Activated T-cell treated with anti-CD3 and anti-CD28 coated beads for 24 hours (primary cell): ENCODE measurements around the gene NID1.
"Not testable (repeated sequence)": the region's sequence is repeated elsewhere in the genome, so short reads cannot be mapped to it uniquely, and the experiment has no call there.

Experiments
- DNase-seq: peaks from one replicate; pipeline ENCODE4 v3.0.0-alpha.2; 2020; ENCODE audit warnings: low read depth

The NID1 gene

DNA sequence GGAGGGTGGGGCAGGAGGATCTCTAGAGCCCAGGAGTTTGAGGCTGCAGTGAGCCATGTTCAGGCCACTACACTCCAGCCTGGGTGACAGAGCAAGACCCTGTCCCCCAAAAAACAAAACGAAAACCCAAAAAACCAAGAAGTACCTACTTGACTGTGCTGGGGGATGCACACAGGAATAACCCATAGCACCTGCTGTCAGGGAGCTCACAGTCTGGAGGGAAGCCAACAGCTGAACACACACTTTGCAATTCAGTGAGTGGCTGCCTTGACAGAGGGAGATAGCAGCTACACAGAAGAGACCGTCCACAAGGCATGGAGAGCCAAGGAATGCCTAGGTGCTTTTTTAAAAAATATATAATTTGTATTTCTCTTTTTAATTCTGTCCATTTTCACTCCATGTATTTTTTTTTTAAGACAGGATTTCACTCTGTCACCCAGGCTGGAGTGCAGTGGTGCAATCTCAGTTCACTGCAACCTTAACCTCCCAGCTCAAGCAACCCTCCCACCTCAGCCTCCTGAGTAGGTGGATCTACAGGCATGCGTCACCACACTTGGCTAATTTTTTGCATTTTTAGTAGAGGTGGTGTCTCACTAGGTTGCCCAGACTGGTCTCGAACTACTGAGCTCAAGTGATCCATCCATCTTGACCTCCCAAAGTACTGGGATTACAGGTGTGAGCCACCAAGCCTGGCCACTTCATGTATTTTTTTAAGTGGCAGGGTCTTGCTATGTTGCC lies 68.7 kb downstream of the NID1 start:
- DNase-seq: no peak

DNA sequence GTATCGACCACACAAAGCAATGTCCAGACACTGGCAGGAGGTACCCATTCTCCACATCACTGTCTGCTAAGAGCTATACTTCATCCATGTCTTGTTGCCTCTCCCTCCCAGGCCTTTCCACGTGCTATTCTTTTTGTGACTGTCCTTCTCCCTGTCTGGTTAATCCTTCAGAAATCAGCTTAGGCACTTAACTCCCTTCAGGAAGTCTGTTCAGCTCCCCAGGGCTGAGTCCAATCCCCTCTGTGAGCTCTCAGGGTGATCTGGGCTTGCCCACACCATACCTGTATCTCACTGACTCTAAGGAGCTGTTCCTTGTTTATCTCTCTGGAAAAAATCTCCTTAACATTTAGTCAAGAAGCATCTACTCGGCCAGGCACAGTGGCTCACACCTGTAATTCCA lies 69.4 kb downstream of the NID1 start:
- DNase-seq: no peak

DNA sequence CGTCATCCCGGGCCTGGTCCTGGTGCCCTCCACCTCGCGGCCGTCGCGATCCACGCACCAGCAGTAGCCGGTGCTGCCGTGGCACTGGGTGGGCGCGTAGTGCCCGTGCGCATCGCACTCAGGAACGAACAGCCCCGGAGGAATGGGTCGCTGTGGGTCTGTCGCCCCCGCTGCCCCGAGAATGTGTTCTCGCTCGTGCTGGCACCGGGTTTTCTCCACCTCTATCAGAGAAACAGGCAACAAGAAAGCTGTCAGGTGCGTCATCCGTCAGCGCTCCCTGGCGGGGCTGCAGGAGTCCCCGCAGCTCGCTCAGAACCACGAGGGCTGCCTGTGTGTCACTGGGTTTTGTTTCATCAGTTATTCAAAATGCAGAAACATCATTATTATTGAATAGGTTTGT lies 71.2 kb downstream of the NID1 start:
- DNase-seq: no peak

DNA sequence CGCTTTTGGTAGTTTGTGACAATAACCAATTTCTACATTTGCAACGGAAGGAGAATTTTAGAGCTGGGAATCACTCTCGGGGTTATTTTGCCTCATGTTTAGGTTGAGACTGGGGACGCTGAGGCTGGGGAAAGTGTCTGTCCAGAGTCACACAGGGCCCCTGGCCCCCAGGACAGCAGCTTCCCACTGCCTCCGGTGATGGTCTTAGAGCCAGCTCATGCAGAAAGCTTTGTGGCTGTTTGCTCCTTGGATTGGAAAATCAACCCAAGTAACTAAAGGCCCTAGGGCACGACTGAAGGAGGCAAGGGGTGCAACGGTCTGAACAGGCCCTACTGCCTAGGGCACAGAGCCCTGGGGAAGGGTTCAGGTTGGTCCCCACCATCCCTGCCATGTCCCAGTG lies 72.0 kb downstream of the NID1 start:
- no peak for DNase-seq

DNA sequence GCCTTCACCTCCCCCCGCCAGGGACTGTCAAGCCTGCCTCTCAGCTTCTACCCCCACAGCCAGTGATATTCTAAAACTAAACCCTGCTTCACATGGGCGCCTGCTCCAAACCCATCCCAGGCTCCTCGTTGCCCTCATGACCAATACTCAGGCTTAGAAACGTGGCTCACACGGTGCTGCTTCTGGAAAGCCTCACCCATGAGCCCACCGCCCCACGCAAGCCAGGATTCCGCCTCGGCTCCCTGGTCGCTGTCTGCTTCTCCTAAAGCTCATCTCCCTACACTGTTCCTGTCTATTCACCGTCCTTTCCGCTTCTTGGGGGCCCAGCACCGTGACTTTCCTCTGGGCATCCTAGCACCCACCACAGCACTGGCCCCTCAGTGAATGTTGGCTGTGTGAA lies 72.5 kb downstream of the NID1 start:
- no peak for DNase-seq

DNA sequence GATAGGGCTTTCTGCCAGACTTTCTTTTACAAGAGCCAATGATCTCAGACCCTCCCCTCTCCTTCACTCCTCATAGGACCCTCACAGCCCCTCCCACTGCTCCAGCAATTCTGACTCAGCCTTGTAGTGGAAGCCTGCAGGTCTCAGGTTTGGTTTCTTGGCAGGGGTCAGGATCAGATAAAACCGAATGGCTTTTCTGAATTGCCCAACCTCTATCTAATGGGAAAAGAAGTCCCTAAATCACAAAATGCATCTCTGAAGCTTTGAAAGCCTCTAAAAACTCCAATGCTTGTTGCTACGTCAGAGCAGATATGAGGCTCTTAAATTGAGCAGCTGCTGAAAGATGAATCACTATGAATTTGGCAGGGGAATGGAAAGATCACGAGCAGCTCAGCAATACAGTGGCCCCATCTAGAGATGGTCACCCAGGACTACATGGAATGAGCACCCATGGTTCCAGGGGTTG lies 74.5 kb downstream of the NID1 start:
- DNase-seq: no peak

DNA sequence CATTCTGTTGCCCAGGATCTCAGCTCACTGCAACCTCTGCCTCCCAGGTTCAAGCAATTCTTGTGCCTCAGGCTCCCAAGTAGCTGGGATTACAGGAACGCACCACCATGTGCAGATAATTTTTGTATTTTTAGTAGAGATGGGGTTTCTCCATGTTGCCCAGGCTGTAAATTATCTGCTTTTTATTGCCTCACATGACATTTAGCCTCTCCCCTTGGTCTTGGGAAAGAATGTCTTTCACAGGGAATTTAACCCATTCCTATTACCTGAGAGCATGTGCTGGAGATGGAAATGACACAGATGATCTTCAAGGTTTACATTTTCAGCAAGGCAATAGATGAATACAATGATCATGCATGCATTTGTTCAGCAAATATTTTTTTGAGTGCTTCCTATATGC lies 75.8 kb downstream of the NID1 start:
- no peak for DNase-seq

DNA sequence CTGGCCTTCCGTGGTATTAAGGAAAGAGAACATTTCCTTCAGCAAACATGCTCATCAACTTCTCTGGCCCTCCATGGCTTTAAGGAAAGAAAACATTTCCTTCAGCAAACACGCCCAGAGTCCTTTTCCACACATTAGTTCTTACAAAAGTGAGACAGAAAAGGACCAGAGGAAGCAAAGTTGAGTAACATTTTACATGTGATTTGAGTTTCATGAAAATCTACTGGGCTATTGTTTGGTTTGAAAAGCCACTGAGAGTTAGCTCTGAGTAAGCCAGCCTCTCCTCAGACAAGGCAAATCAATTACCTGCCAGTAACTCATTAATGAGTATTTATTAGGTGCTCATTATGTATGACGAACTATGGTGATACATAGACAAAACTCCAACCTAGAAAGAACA lies 78.0 kb downstream of the NID1 start:
- DNase-seq: no peak

DNA sequence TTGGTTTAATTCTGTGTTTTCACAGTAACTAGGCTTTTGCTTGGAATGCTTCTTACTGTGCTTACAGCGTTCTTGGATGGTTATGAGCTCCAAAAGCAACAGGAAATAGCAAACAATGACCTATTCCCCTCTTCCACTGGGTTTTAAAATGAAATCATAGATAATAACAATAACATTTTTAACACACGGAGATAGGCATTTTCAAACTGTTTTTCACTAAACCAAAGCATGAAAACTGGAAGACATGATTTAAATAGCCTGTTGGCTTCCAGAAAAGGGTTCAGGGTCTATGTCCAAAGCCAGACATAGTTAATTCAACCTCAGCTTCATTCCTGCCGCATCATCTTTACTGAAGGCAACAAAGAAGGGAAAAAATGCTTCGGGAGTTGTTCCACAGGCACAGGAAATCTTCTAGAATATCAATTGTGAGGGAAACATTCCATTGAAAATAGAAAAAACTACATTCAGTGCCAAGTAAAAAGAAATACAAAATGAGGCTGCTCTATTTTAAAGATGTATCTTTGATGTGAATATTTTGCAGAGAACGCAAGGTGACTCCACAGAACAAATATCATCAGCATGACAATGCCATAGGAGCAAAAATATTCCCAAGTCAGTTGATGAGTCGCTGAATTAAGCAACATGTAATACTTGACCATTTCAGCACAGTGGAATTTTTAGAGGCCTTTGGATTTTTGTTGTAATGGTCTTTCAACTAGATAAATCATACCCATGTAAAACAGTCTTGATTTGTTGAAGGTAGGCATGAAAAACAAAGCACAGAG lies 80.7 kb downstream of the NID1 start:
- DNase-seq: no peak

DNA sequence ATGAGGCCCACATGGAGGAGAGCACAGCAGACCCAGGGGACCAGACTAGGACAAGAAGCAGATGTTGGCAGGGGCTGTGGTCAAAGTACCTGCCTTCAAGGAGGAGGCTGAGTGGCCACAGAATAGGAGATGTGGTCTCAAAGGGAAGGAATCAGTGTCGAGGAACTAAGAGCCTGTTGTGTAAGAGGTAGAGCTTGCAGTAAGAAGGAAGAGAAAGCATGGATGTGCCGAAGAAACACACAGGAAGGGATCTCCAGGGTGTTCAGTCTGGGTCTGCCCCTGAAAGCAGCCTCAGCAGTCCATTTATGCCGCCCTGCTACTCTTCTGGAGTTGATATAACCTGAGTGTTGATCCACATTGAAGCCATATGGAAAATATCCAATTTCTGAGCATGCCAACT lies 83.9 kb downstream of the NID1 start:
- DNase-seq: no peak

DNA sequence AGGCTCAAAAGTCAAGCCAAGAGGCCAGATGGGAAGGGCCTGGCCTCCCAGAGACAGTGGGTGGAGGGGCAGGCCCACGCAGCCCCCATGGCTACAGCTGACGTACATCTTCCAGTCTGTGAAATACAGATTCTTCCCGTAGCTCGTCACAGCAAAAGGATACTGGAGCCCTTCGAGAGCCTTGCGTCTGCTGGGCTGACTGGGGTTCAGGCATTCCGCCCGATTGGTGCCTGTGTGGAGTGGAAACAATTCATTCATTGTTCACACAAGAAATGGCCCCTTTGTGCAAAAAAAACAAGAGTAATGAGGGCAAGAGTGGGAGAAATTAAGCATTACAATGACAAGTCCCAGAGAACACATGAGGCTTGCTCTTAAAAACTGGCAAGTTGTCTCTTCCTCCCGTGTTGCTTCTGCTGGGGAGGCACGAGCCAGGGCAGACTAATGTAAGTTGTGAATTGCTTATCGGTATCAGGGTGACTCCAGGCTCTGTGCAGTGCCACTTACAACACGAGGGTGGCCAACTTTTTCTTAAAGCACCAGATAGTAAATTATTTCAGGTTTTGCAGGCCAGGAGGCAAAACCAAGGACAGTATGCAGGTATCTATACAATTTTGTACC lies 85.1 kb downstream of the NID1 start:
- DNase-seq: no peak

DNA sequence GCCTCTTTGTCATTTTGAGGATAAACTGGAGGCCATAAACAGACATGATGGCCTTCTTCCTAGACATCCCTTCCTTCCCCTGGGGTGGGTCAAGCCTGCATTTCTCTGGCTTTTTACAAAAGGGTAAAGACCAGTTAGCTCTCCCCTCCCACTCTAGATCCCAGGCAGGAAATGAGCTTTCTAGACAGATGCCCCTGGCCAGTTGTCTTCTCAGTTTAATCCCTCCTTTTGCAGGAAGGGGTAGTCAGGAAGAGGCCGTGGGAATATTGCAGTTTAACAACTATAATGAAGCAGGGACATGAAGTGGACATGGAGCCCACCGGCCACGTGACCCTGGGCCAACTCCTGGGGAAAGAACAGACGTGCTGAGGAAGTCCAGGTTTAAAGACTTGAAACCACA lies 85.7 kb downstream of the NID1 start:
- no peak for DNase-seq

DNA sequence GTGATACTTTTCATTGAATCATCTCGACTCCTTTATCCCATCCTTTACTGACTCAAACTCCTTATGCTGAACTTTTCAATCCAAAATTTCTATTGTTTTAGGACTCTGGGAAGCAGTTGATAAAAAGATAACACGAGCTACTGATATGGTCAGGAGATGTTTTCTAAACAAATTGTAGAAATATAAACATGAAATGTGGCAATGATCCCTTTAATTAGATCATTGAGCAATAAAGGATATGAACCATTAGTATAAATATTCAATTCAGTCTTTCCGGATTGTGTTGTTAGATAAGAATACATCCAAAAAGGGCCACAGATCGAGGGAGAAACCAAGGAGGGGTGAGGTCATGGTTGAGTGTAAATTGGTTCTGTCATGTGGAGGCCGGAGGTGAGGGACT lies 88.4 kb downstream of the NID1 start:
- no peak for DNase-seq

DNA sequence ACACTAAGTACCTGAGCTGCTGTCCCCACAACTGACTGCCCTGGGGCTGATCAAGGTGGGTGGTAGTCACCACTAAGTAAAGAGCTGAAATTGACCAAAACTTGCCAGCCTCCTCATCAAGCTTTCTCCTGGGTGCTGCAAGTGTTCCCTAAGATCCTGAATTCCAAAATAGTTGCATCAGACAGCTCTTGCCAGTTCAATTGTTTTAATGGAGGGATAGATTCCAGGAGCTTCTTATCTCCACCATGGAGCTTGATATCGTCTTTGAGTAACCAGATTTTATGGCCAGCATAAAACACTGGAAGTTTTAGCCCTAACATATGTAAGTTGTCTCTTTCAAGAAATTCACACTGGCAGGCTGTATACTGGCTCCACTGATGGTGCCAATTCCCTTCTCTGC lies 90.3 kb downstream of the NID1 start:
- no peak for DNase-seq

DNA sequence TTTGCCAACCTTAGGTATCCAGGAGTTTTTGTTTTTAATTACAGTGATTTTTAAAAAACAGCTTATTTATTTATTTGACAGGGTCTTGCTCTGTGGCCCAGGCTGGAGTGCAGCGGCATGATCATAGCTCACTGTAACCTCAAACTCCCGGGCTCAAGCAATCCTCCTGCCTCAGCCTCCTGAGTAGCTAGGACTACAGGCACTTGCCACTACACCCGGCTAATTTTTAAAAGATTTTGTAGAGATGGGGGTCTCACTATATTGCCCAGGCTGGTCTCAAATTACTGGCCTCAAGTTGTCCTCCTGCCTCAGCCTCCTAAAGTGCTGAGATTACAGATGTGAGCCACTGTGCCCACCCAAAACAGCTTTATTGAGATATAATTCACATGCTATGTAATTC lies 92.2 kb downstream of the NID1 start:
- not testable (repeated sequence) for DNase-seq

DNA sequence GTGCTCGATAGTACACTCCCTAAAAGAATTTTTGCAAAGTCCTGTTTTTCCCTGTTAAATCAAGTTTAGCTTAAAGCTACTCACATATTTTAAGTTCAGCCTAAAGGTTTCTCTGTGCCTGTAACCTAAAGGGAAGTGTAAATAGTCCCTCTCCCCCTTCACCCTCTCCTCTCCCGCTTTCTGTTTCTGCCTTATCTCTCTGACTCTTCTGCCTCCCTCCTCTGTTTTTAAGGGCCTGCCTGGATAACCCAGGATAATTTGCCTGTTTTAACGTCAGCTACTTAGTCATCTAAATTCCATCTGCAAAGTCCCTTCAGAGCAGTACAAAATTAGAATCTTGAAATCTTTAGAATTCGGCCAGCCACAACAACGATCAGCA lies 92.6 kb downstream of the NID1 start:
- DNase-seq: no peak

DNA sequence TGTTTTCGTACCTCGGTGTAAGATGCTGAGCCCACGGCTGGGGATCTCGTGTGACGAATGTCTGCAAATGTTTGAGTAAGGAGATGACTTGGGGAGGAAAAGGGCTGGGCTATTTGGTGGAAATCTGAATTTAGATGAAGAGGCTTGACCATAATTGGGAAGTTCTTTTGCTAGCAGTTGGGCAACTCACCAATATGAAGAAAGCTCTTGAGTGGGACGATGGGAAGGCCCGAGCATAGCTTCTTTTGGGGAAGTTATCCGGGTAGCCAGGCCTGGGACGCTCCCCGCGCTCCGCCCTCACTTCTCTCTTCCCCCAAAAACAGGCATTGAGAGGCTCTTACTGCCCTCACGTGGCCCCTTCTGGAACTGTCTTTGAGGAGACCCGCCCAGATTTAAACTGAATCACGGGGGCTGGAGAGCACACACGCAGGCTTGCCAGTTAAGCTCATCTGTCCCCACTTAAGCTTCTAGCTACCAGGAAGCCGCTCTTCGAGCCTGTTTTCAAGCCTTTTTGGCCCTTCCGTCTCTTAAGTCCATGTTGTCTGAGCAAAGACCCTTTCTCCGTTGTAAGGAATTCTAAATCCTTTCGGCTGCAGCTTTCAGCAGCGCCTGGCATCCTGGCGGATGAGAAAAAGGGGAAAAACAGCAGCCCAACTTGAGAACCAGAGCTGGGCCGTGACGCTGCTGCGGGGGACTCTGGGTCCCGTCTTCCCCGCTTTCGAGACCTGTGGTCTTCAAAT lies 93.1 kb downstream of the NID1 start:
- DNase-seq: peak; percentile 85

DNA sequence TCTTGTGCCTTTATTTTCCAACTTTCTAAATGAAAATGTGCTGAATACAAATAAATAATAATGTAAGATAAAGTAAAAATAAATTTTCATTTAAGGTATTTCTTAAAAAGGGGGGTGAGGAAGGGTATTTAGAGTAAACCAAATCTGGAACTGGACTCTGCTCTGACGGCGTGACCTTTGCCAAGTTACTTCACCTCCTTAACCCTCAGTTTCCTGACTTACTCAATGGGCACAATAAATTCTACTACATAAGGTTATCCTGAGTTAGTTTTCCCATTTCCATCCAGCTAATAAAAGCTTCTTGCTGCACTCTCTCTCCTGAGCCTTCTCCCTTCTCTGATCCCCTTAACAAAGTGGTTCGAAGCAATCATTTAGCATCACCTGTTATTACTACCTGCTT lies 93.9 kb downstream of the NID1 start:
- no peak for DNase-seq

DNA sequence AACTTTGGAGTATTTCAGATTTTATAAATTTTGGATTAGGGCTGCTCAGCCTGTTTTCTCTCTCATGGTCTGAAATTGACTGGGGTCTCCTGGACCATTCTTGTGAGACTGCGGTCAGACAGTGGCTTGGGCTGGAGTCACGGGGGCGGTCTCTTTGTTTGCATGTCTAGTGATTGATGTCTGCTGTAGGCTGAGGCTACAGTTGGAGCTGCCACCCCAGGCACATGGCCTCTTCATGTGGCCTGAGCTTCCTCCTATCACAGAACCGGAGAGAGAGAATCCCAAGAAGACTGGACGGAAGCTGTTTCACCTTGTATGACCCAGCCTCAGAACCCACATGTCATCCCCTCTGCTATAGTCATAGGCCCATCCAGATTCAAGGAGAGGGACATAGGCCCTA lies 96.1 kb downstream of the NID1 start:
- DNase-seq: no peak

DNA sequence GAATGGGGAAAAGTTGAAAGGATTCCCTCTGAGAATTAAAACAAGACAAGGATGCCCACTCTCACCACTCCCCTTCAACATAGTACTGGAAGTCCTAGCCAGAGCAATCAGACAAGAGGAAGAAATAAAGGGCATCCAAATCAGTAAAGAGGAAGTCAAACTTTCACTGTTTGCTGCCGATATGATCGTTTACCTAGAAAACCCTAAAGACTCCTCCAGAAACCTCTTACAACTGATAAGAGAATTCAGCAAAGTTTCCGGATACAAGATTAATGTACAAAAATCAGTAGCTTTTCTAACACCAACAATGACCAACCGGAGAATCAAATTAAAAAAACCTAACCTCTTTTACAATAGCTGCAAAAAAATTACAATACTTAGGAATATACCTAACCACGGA lies 98.8 kb downstream of the NID1 start:
- not testable (repeated sequence) for DNase-seq

DNA sequence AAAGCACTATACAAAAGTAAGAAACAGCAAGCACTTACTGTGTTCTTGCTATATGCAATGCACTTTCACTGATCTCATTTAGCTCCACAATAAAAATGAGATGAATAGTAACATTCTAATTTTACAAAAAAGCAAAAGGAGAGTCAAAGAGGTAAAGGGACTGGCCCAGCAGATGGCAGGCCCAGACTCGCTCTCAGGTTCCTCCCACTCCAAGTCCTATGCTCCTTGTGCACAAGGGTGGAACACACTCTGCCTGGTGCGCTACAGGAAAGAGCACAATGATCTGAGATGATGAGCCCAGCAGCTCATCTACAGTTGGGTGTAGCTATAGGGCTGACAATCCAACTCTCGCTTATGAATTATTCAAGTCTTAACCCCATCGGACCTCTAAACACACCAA lies 104.1 kb downstream of the NID1 start:
- no peak for DNase-seq

DNA sequence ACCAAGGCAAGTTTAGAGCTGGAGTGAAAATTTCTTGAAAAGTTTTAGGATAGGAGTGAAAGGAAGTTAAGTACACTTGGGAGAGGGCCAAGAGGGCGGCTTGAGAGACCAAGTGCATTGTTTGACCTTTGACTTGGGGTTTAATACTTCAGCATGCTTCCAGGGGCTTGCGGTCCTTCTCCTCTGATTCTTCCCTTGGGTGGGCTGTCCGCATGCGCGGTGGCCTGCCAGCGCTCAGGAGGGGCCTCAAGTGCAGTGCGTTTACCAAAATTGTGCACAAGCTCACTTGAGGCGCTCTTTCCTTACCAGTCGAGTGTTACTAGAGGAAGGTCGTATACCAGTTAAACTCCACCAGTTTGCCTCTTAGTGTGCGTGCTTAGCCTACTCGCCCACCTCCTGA lies 106.9 kb downstream of the NID1 start:
- no peak for DNase-seq

DNA sequence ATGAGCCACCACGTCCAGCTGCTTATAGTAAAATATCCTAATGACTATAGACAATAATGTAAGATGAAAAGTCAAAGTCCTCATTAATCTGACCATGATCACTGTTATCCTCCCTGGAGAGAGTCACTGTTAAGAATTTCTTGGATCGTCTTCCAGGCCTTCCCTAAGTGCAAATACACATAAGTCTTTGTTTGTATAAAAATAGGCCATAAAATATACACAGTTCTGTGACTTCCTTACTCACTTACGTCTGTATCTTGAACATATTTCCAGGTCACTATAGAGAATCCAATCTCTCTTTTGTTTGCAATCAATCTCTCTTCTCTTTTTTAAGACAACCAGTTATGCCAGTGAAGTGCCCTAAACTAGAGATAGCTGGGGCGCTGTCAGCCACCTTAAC lies 109.1 kb downstream of the NID1 start:
- DNase-seq: no peak
